IMR-90 (cell line): ENCODE data around the gene POMGNT2.

ENCODE experiments used
- CEBPB ChIP-seq: IDR thresholded peaks from 2 replicates; pipeline ENCODE4 v1.6.1; 2012; ENCODE audit warnings: low read depth, low read length, improper control_type of control experiment
- CTCF ChIP-seq: conservative IDR thresholded peaks from 2 replicates; pipeline ENCODE4 v1.5.1; 2012; ENCODE audit warnings: mild to moderate bottlenecking, low read depth, low read length, improper control_type of control experiment
- MAFK ChIP-seq: IDR thresholded peaks from 2 replicates; pipeline ENCODE4 v1.6.1; 2012; ENCODE audit warnings: low read depth, low read length, improper control_type of control experiment
- POLR2A ChIP-seq: IDR thresholded peaks from 2 replicates; pipeline ENCODE4 v1.6.1; 2012; ENCODE audit warnings: mild to moderate bottlenecking, low read depth, low read length
- RCOR1 ChIP-seq: IDR thresholded peaks from 2 replicates; pipeline ENCODE4 v1.6.1; 2012; ENCODE audit warnings: mild to moderate bottlenecking, low read length, improper control_type of control experiment; ENCODE audit not compliant: insufficient replicate concordance
- USF2 ChIP-seq: fragments of 150-350 bp; IDR thresholded peaks from 2 replicates; pipeline ENCODE4 v1.6.1; 2017; ENCODE audit warnings: mild to moderate bottlenecking, antibody characterized with exemption, low read length, low read depth

- no peak for TF ChIP-seq CTCF
- no peak for TF ChIP-seq USF2
- TF ChIP-seq MAFK, result peak; percentile 89
- no peak for TF ChIP-seq POLR2A
- no peak for TF ChIP-seq RCOR1
- no peak for TF ChIP-seq CEBPB
Observed at GRCh38 chr3:43077707-43078106, 28.2 kb downstream of the POMGNT2 start.
